ENCODE results near the gene PCYT2. TPM values are rescaled to one million over a fixed set of nuclear protein-coding genes. Genes with fewer than 3 reads are reported as not detected.

PCYT2 gene
- total RNA-seq, 4 donors from 2014 or later = 37.2 to 424 (median 77.1) TPM

GRCh38 chr17:81889602-81890001 is 21.6 kb downstream of the PCYT2 start:
- in situ Hi-C loops (cut with MboI; ENCODE audit: low pct_ligation_motif_present in 1 of 4, low pct_unique_long_range_greater_than_20kb in 1 of 4, low sequenced_read_pairs in 3 of 4) (no loop called here), intact Hi-C loops (cut with DNase I; ENCODE audit: low total_unique reads) (no loop called here)
- Histone ChIP-seq H3K4me3 (no peak overlapping the region), H3K27me3 (no peaks in the 10 kb centered on the region), H3K4me1 (peaks cover 16 to 25% (median 20%) of the 10 kb centered on the region in 4 donors), H3K9me3 (no peaks in the 10 kb centered on the region), H3K27ac (no peak overlapping the region), H3K36me3 (peaks cover 0 to 27% (median 13%) of the 10 kb centered on the region in 4 donors)
- no peak for TF ChIP-seq EP300 (IDR thresholded peaks at IDR 0.05; ENCODE audit: low read depth)
- 91% methylated on average over 9 of the region's 9 CpGs; no CpG with 5 or more reads in 1 of the 2 donors for WGBS, 2 donors (ENCODE audit: low coverage in 1 of 2)
- DNase-seq = no peak

- no peak for DNase-seq
- peaks cover 16 to 25% (median 20%) of the 10 kb centered on the region in 4 donors for H3K4me1 ChIP-seq
- in situ Hi-C loops (cut with MboI; ENCODE audit: low pct_ligation_motif_present in 1 of 4, low pct_unique_long_range_greater_than_20kb in 1 of 4, low sequenced_read_pairs in 3 of 4) = no loop called here
- no peak overlapping the region for H3K4me3 ChIP-seq
- H3K27me3 ChIP-seq = no peaks in the 10 kb centered on the region
- TF ChIP-seq POLR2A (IDR thresholded peaks at IDR 0.05) = no peak
- no peak for TF ChIP-seq POLR2AphosphoS5 (IDR thresholded peaks at IDR 0.05)
- TF ChIP-seq EP300 (IDR thresholded peaks at IDR 0.05; ENCODE audit: low read depth) = no peak
- no peak for TF ChIP-seq CTCF (IDR thresholded peaks at IDR 0.05)
- no peak overlapping the region for H3K27ac ChIP-seq
- WGBS, 2 donors (ENCODE audit: low coverage in 1 of 2) = 94 to 100% methylated on average over 2 to 16 of the region's 16 CpGs
- peaks cover 0 to 27% (median 13%) of the 10 kb centered on the region in 4 donors for H3K36me3 ChIP-seq
- no peaks in the 10 kb centered on the region for H3K9me3 ChIP-seq
- intact Hi-C loops (cut with DNase I; ENCODE audit: low total_unique reads) = no loop called here
Measured at GRCh38 chr17:81888988-81889595, 22.1 kb downstream of the PCYT2 start.

GRCh38 chr17:81888105-81888987 is 22.9 kb downstream of the PCYT2 start:
- no peak overlapping the region for H3K27ac ChIP-seq
- intact Hi-C loops (cut with DNase I; ENCODE audit: low total_unique reads) = no loop called here
- H3K9me3 ChIP-seq = no peaks in the 10 kb centered on the region
- in situ Hi-C loops (cut with MboI; ENCODE audit: low pct_ligation_motif_present in 1 of 4, low pct_unique_long_range_greater_than_20kb in 1 of 4, low sequenced_read_pairs in 3 of 4) = no loop called here
- H3K27me3 ChIP-seq = no peaks in the 10 kb centered on the region
- H3K4me1 ChIP-seq = peaks cover 16 to 25% (median 20%) of the 10 kb centered on the region in 4 donors
- no peak for TF ChIP-seq EP300 (IDR thresholded peaks at IDR 0.05; ENCODE audit: low read depth)
- no peak for TF ChIP-seq POLR2AphosphoS5 (IDR thresholded peaks at IDR 0.05)
- no peak for TF ChIP-seq POLR2A (IDR thresholded peaks at IDR 0.05)
- no peak for TF ChIP-seq CTCF (IDR thresholded peaks at IDR 0.05)
- DNase-seq = no peak
- WGBS, 2 donors (ENCODE audit: low coverage in 1 of 2) = 92 to 94% methylated on average over 18 to 44 of the region's 44 CpGs
- peaks cover 0 to 34% (median 13%) of the 10 kb centered on the region in 4 donors for H3K36me3 ChIP-seq
- no peak overlapping the region for H3K4me3 ChIP-seq

GRCh38 chr17:81885869-81886548 is 25.2 kb downstream of the PCYT2 start:
- no peaks in the 10 kb centered on the region for H3K9me3 ChIP-seq
- no peak for DNase-seq
- H3K27ac ChIP-seq = no peak overlapping the region
- in situ Hi-C loops (cut with MboI; ENCODE audit: low pct_ligation_motif_present in 1 of 4, low pct_unique_long_range_greater_than_20kb in 1 of 4, low sequenced_read_pairs in 3 of 4) = no loop called here
- peaks cover 0 to 36% (median 13%) of the 10 kb centered on the region in 4 donors for H3K36me3 ChIP-seq
- H3K27me3 ChIP-seq = no peaks in the 10 kb centered on the region
- peaks cover 11 to 15% (median 12%) of the 10 kb centered on the region in 4 donors for H3K4me1 ChIP-seq
- no peak for TF ChIP-seq POLR2AphosphoS5 (IDR thresholded peaks at IDR 0.05)
- no peak for TF ChIP-seq POLR2A (IDR thresholded peaks at IDR 0.05)
- no peak for TF ChIP-seq EP300 (IDR thresholded peaks at IDR 0.05; ENCODE audit: low read depth)
- no peak for TF ChIP-seq CTCF (IDR thresholded peaks at IDR 0.05)
- WGBS, 2 donors (ENCODE audit: low coverage in 1 of 2) = 93% methylated on average over 10 of the region's 11 CpGs; no CpG with 5 or more reads in 1 of the 2 donors
- intact Hi-C loops (cut with DNase I; ENCODE audit: low total_unique reads) = no loop called here
- no peak overlapping the region for H3K4me3 ChIP-seq
